Left cardiac atrium (tissue), 4 donors: ENCODE results near the gene URB1. TPM values are rescaled to one million over a fixed set of nuclear protein-coding genes. Genes with fewer than 3 reads are reported as not detected.
"Not testable (repeated sequence)": the region's sequence is repeated elsewhere in the genome, so short reads cannot be mapped to it uniquely, and the experiment has no call there.

Experiments used
- ATAC-seq, 2 donors: fragments of 200-7000 bp; cut with Tn5 transposase; one replicate each; pipeline ENCODE4 v1.9.1; 2020; ENCODE audit warnings: mild to moderate bottlenecking in 2 of 2, moderate library complexity in 2 of 2
- DNase-seq: peaks from one replicate; pipeline ENCODE4 v3.0.0-alpha.2; 2020
- intact Hi-C, 2 donors: fragments of 100-400 bp; cut with DNase I; formaldehyde crosslinking; loops; one replicate each; pipeline versions ENCODE4 v1.14.1 to v1.15.1; 2022 to 2023
- total RNA-seq, 2 donors: library from RNA; stranded (reverse); fragmentation: NEBNext Ultra II Directional; extraction: Animal tissue kit (Norgen Biotek cat#: 25700); gene quantifications; one replicate each; pipeline ENCODE4 v1.2.1, GENCODE V29; 2021
- donor health status: DM: no; HTN: yes; CAD: no.
- donor health status: DM: no; HTN: yes; CAD: no; lungs with severe emphysema.
- donor health status: DM: yes; HTN: yes; CAD: no.
- donor health status: Dilated cardiomyopathy.

URB1 gene
- total RNA-seq, 2 donors from 2014 or later = 8.5 to 13.5 TPM

DNA sequence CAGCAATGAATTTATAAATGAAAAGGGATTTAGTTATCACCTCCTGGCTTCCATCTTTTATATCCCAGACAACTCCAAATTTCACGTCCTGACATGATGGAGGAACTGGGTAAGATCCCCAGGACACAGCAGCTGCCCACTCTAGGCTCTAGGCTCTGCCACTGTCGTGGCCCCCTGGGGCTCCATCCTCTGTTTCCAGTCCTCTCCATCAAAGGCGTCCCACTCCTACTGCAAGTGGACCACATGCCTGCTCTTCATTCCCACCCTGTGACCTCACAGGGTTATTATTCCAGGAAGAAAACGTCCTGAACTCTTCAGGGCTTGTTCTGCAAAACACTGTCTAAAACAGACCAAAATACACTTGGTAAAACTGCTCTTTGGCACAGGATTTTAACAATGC is 11.9 kb downstream of the URB1 start:
- intact Hi-C loops = no loop called here
- ATAC-seq = no peak

DNA sequence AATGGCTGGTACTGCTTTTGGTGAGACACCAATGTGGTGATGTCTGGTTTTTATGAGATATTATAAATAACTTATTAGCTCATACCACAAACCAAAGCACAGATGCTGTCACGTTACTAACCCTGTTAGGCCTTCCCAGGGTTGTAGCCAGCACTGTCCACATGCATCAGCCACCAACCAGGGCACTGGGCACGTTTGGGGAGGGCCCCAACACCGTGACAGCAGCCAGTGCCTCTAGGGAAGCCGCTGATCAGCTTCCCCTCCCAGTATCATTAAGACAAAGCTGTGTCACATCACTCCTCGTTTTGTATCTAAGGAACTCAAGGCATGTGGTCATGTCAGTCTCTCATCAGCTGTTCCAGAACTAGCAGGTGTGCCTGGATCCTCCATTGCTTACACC is 13.9 kb downstream of the URB1 start:
- no peak for DNase-seq
- ATAC-seq = peak; percentile 66 to 69
- intact Hi-C loops = no loop called here

More for the DNA sequence above, 11.9 kb downstream of the URB1 start:
- no peak for DNase-seq

DNA sequence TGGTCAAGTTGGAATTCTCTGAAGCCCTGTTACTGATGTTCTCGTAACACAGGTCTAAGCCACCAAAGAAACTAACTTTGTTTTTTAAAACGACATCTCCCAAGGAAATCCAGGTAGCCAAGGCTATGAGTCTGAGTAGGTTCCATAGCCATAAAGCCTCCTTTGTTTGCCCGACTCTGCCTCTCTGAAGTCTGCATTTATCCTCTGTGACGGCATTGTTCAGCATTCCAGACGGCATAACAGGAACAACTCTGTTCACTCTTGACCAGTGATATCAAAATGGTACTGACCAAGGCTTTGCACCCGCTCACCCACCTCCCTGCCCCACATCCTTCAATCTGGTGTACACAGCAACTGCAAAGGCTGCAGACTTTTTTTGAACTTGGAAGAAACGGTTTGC is 14.8 kb downstream of the URB1 start:
- DNase-seq (no peak), ATAC-seq (no peak)
- intact Hi-C loops = no loop called here

DNA sequence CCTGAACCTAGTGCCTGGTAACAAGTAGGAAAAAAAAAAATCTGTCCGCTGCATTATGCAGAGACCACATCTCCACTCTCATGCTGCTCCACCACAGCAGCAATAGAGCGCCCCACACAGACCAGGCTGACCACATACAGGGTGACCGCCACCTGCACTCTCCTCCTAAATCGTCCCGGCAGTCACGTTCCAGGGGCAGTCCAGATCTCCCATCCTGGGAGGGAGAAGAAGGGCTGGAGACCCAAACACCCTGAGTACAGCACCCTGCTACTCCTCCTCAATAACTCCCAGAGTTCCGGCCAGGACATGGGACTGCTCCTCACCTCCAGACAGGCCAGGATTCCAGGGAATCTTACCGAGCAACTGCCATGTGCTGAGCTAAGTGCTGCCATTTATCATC is 15.3 kb downstream of the URB1 start:
- no peak for ATAC-seq
- DNase-seq = no peak
- intact Hi-C loops = no loop called here

DNA sequence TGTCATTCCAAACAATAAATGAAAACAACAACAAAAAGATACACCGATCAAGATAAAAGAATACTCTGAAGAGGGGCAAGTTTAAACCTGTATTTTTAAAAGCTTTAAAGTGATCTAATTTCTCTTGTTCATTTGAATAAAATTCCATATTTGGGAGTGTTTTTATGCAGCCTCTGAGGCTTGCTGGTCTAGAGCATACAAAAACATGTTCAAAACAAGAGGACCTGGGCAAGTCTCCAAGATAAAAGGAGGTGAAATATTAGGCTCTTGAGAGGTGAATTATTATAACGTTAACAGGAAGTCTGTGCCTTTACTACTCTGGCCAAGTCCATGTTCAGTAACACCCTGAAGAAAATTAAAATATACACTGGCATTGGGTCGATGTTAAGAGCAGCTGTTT is 20.1 kb downstream of the URB1 start:
- DNase-seq (no peak), ATAC-seq (no peak)
- intact Hi-C loops = no loop called here

DNA sequence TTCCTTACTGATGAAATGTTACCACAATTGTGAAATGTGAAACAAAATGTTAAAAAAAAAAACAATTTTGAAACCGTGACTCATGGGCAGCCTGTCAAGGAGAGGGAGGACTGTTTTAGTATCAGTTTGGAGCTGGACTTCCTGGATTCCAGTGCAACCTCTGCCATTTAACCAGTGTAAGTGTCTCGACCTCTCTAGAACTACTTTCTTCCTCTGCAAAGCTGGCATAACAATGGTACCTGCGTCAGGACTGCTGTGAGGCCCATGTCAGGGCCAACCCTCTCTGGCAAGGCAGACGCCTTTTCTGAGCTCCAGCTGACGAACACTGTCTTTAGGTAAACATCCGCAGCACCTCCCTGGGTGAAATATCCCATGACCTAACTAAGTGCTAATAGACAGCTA is 20.9 kb downstream of the URB1 start:
- DNase-seq (no peak), ATAC-seq (peak; percentile 76 to 83)
- intact Hi-C loops = no loop called here

DNA sequence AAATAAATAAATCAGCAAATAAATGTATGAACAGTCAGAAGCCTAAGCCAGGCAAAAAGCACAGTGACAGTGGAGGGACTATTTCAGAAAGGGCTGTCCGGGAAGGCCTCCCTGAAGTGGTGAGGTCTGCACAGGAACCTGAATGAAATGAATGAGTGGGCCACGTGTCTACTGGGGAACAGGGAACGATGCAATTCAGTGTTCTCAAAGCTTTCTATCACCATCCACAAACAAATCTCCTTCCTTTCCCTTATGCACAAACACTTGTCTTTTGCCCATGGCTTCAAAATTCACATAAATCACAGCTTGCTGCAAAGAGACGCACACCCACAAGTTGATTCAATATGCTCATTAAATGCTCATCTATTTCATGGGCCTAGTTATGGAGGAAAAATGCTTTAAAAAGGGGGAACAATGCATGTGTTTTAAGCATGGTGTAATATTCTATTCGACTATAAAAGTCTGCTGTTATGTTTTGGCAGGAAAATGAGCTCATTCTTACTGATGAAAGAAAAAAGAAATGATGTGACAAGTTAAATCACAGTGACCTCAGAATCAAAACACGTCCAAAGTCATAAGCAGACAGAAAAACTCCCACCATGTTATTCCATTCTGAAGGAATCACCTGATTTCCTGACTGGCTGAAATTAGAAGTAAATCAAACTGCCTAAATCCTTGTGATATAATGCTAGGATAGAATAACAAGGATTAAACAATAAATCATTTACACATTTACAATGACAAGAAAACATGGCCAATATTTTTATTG is 21.6 kb downstream of the URB1 start:
- intact Hi-C loops = no loop called here
- DNase-seq (no peak), ATAC-seq (no peak)

DNA sequence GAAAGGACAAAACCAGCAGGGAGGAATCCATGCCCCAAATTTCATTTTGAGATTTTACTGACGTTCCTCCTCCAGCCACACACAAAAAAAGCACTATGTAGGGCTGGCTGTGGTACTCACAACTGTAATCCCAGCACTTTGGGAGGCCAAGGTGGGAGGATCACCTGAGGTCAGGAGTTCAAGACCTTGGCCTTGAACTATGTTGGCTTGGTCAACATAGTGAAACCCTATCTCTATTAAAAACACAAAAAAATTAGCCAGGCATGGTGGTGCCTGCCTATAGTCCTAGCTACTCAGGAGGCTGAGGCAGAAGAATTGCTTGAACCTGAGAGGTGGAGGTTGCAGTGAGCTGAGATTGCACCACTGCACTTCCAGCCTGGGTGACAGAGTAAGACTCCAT is 23.9 kb downstream of the URB1 start:
- DNase-seq, ATAC-seq, intact Hi-C loops: not testable (repeated sequence)

DNA sequence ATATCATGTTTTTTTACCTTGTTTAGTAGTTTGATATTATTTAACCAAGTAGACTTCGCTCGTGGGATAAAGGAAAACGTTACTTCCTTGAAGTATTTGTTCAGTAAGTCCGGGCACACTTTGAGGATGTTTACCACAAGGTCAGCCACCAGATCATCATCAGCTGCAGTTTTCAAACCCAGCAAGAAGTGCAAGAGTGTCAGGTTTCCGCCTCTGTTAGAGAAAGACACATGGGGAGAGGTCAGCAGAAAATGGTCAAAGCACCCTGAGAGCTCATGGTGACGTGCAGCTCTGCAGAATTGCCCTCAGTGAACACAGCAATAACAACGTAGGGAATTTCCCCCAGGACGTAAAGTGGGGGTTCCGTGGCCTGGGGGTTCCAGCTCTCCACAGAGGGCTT is 24.4 kb downstream of the URB1 start:
- intact Hi-C loops = no loop called here
- DNase-seq (no peak), ATAC-seq (no peak)

DNA sequence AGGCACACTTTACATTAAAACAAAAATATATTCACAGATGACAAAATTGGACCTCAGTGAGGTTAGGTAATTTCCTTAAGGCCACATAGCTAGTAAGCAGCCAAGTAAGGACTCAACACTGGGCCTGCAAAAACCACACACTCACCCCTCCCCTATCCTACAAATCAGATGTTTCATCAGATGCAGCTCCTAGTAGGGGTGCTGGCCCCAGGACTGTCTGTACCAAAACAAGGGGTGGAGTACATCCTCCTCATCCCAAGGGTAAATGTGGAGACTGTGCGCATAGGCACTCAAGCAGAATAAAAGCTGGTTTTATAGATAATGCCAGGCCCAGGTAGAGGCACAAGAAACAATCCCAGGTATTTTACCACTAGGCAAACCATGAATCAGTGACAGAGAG is 25.7 kb downstream of the URB1 start:
- ATAC-seq = no peak
- DNase-seq = no peak
- intact Hi-C loops = no loop called here

DNA sequence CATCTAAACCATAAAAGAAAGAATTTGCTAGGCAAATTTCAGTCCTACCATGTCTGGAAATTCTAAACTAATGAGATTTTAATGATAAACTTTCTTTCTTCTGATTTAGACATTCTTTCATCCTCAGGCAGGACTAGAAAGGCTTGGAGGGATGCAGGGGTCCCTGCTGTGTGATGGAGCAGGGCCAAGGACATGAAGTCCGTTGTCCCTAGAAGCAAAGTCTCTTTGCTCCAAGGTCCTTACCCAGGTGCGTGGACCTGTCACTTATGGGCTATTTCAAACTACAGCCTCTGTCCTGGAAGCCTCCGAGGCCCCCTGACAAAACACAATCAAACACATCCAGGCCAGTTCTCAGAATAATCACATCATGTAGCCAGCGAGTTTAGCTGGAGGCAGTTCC is 26.6 kb downstream of the URB1 start:
- DNase-seq (no peak), ATAC-seq (no peak)
- intact Hi-C loops = no loop called here

DNA sequence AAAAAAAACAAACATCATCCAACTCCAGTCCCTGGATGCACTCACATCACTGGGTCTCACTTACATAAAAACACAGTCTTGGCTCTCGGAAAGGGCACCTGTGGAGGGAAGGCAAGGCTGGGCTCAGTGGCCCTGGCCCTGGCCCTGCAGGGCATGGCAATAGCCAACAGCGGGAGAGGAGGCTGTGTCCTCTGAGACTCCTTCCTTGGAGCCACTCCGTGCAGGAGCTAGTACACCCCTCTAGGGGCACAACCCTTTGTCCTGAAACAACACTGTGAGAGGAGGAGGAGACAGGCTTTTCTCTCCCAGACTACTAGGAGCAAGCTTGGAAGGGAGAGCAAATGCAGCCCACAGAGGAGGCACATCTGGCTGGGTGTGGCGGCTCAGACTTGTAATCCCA is 28.0 kb downstream of the URB1 start:
- no peak for ATAC-seq
- DNase-seq = no peak
- intact Hi-C loops = no loop called here

DNA sequence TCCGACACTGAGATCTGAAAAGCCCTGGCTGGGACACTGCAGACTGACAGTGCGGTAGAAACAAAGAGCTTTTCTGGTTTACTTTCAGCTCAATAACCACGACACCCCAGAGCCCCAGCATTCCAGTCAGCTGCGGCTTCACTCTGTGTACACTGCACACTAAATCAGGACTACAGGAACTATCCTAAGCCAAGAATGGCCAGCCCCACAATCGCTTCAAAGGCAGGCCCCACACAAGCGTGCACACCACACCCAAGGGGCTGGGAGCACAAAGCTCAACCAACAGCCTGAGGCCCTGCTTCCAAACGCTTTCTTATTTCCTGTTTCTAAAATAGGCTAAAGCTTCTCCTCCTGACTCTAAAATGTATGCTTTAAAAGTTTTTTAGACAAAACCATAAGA is 28.4 kb downstream of the URB1 start:
- intact Hi-C loops = no loop called here
- ATAC-seq = peak; percentile 50 to 74
- DNase-seq = peak; percentile 41

DNA sequence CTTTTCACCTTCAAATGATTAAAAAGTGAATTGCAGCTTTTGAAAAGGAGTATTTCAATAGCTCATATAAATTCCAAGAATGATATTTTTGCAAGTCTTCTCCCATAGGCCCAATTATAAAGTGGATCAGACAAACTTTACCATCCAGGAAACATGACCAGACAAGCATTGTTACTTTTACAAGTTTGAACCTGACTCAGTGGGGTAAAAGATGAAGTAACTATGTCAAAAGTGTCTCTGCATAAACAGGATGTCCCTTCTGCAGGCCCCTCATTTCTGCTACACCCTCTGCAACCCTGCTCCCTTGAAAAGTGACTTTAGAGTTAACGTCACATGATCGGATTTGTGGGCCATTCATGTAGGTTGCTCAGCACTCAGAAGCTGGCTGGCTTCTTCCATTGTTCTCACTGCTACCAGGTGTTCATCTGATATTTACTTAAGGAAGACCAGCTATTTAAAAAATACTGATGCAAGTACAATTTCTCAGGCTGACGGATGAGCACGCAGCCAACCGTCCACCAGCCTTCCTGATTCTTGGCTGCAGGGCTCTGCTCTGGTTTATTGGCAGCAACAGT is 32.3 kb downstream of the URB1 start:
- no peak for ATAC-seq
- intact Hi-C loops = no loop called here
- no peak for DNase-seq

DNA sequence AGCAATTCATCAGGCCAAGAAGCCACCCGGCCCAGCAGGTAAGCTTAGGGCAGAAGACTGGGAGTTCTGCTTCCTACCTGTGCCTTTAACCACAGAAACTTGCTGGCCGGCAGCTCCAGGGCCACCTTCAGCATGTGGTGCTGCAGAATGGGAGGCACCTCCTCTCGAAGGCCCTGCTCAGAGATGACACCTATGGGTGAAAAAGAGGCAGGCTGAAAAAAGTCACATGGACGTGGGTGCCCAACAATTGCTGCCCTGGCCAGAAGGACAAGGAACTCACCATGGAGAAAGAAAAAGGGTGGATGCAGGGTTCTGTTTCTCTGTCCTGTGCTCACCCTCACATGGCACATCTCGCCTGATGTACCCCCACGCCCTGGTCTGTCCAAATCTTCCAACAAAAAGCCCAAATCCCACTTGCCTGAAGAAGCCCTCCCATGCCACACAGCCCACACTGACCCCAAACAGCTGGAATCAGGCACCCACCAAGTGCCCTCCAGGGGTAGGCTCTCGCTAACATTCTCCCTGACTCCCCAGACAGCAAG is 33.0 kb downstream of the URB1 start:
- no peak for DNase-seq
- ATAC-seq = no peak
- intact Hi-C loops = no loop called here

DNA sequence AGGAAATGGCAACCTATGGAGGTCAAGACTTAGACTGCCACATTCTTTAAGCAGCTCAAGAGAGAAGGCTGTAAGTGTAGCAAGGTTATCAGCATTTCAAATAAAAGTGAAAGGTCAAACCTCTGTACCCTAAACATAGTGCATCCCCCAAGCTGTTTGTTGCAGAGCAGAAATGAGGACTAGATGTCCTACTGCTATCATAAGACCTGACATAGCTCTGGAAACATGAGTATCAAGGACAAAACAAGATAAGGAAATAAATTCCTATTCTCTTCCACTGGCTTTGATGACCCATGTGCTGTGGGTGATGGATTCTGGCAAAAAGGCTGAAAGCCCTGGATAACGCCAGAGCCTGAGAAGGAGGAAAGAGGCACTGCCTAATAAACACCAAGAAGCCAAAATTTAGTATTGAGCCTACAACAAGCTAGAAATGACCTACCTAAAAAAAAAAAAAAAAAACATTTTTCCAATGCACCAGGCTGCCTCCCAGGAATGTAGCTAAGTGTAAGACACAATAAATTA is 35.9 kb downstream of the URB1 start:
- intact Hi-C loops = no loop called here
- ATAC-seq (peak; percentile 26 to 43), DNase-seq (no peak)

DNA sequence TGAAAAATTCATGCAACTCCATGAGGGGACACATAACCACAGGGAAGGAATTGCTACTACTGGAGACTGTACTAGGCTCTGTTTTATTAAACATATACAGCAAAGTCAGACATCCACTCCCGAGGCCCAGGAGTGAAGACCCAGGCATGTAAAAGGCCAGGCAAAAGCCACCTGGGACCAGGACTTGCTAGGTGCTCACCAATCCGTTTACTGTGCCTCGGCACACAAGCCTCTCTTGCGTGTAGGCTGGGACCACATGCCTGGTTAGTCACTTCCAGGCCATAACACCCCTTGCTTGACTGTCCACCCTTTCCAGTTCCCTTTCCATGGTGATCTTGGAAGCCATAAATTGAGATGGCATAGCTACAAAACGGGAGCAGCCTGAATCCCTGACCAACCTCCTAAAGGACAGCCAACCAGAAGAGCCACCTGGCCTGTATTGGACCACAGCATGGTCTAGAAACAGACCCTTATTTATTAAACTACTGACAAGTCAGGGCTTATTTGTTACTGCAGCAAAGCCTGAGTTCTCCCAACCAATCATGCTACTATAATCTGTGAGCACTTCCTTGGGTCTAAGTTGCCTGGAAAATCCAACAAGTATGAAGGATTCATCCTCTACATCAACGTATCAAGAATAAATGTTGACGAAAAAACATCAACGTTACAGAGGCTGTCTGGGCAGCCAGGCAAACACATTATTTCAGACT is 39.7 kb downstream of the URB1 start:
- ATAC-seq (no peak), DNase-seq (no peak)
- intact Hi-C loops = no loop called here

DNA sequence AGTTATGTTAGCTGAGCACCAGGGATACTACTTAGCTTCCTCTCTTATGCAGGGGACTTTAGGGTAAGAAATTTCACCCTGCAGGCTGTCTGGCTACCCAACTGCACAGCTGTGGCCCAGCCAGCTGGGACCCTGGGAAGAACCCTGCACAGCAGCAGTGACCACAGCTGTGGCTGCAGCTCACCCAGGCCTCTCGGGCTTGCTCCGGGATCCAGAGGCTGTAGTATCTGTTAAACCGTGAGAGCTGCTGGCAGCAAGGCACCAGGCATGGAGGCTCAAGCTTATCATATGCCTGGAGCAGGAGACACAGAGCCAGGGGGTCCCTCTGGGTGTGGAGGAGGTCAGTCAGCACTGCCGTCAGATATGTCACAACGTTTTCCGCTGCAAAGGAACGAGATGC is 40.3 kb downstream of the URB1 start:
- intact Hi-C loops = no loop called here
- no peak for ATAC-seq
- no peak for DNase-seq

DNA sequence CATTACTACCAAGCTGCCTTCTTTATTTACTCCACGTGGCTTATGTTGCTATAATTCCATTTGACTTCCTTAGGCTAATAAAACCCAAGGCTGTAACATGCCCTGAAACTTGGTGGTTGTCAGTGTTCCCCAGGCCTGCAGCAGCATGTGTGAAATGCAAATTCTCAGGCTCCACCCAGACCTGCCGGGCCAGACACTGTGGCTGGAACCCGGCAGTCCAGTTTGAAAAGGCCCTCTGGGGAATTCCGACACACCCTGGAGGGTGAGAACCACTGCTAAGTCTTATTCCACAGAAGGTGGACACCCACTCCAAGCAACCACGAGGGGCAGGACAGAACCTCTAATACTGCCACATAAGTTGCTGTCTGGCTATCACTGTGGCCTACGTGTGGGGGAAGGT is 41.4 kb downstream of the URB1 start:
- DNase-seq (no peak), ATAC-seq (no peak)
- intact Hi-C loops = no loop called here

DNA sequence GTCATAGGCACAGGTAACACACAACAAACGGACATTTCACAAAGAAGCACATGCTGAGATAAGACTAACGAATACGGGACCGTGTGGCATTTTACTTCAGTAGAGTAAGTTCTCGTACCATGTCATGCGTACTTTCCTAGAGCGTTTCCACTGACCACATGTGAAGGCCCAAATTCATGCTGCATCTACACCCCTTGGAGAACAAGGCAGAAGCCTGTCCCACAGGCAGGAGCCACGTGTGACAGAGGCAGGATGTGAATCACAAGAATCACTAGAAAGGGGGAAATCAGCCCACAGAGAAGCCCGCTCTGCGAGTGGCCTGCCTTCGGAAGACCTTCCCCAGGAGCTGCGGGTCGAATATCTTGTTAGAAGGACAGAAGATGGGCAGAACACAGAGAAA is 41.8 kb downstream of the URB1 start:
- intact Hi-C loops = no loop called here
- no peak for ATAC-seq

More for the DNA sequence above, 41.8 kb downstream of the URB1 start:
- DNase-seq = no peak
